AG09319 (cell line): ENCODE measurements around the gene OR11H7.
"Not testable (repeated sequence)": the region's sequence is repeated elsewhere in the genome, so short reads cannot be mapped to it uniquely, and the experiment has no call there.

ENCODE experiments used
- DNase-seq: peaks from one replicate; pipeline ENCODE4 v3.0.0-alpha.2; 2010; ENCODE audit warnings: low read depth; ENCODE audit errors: extremely low read depth
- CTCF ChIP-seq: IDR thresholded peaks from 2 replicates; pipeline ENCODE4 v1.5.1; 2011; ENCODE audit warnings: low read depth, mild to moderate bottlenecking, inconsistent platforms, low read length, moderate library complexity

The OR11H7 gene

DNA sequence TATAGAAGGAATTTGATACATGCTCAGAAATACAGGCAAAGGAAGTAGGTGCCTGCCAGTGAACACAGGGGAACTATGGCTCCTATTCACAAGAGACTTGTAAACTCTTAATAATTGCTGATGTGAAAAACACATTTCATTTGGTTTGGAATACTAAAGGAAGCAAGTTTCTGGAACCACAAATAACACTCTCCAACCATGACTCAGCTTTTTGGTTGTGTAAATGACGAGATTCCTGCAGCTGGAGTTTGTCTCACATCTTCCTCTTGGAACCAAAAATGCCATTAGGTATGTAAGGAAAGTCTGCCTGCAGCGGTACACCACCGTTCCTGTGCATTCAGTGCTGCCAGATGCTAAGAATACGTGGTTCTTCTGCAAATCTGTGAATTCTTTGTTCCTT lies 9.7 kb upstream of the OR11H7 start:
- TF ChIP-seq CTCF: no peak
- no peak for DNase-seq

- no peak for DNase-seq
- TF ChIP-seq CTCF: no peak
Observed at GRCh38 chr14:20223410-20223809, 5.4 kb upstream of the OR11H7 start, which contains the start of gene OR11H6. TSS of gene OR11H6 (plus strand) at chr14:20223710. CDS start at chr14:20223710, 0 bp downstream.

DNA sequence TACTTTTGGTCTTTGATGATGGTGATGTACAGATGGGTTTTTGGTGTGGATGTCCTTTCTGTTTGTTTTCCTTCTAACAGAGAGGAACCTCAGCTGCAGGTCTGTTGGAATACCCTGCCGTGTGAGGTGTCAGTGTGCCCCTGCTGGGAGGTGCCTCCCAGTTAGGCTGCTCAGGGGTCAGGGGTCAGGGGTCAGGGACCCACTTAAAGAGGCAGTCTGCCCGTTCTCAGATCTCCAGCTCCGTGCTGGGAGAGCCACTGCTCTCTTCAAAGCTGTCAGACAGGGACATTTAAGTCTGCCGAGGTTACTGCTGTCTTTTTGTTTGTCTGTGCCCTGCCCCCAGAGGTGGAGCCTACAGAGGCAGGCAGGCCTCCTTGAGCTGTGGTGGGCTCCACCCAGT lies 6.6 kb downstream of the OR11H7 start:
- DNase-seq: not testable (repeated sequence)

GRCh38 chr14:20247646-20248246 lies 19.0 kb downstream of the OR11H7 start:
- DNase-seq: no peak
- no peak for TF ChIP-seq CTCF

GRCh38 chr14:20262642-20263128 lies 33.9 kb downstream of the OR11H7 start:
- no peak for TF ChIP-seq CTCF
- no peak for DNase-seq

DNA sequence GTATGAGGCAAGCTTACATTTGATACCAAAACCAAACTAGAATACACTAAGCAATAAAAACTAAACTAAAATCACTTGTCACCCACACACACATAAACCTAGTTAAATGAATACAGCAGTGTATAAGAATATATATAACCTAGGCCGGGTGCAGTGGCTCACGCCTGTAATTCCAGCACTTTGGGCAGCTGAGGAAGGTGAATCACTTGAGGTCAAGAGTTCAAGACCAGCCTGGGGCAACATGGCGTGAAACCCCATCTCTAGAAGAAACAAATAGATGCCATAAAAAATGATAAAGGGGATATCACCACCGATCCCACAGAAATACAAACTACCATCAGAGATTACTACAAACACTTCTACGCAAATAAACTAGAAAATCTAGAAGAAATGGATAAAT lies 35.6 kb downstream of the OR11H7 start:
- not testable (repeated sequence) for DNase-seq

DNA sequence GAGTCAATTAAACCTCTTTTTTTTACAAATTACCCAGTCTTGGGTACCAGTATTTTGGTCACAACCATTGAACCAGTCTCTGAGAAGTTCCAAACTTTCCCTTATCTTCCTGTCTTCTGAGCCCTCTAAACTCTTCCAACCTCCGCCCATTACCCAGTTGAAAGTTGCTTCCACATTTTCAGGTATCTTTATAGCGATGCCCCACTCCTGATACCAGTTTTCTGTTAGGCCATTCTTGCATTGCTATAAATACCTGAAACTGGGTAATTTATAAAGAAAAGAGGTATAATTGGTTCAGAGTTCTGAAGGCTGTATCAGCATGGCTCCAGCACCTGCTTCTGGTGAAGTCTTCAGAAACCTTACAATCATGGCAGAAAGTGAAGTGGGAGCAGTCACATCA lies 45.3 kb downstream of the OR11H7 start:
- DNase-seq: no peak
- TF ChIP-seq CTCF: no peak

GRCh38 chr14:20277409-20277808 lies 48.6 kb downstream of the OR11H7 start:
- DNase-seq: no peak
- TF ChIP-seq CTCF: no peak

DNA sequence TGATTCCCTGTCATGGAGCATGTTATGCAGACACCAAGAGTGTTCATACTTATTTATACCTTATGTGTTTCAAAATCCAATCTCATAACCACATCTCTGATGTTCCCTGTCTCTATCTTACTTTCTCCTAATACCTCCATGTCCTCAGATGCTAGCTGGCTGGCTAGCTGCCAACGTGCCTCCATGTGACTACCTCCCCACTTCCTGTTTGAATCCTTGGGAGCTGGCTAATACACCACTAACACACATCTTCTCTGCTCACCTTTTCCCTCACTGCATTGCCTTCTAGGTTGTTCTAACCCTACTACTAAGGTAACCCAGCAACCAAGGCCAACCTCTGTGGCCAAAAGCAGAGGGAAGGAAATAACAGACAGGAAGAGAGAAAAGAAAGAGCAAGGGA lies 49.6 kb downstream of the OR11H7 start:
- no peak for DNase-seq
- no peak for TF ChIP-seq CTCF

DNA sequence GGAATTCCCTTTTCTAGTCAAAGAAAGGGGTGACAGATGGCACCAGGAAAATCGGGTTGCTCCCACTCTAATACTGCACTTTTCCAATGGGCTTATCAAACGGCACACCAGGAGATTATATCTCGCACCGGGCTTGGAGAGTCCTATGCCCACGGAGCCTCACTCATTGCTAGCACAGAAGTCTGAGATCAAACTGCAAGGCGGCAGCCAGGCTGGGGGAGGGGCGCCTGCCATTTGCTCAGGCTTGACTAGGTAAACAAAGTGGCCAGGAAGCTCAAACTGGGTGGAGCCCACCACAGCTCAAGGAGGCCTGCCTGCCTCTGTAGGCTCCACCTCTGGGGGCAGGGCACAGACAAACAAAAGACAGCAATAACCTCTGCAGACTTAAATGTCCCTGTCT lies 51.5 kb downstream of the OR11H7 start:
- not testable (repeated sequence) for DNase-seq
